ENCODE results near the gene BTBD7.

Gene BTBD7

GRCh38 chr14:93302688-93303581 is 29.9 kb downstream of the BTBD7 start:
- no peak for DNase-seq (ENCODE audit: low spot score)

- DNase-seq (ENCODE audit: low spot score): peak; percentile 1
These were observed 30.9 kb downstream of the BTBD7 start for GRCh38 chr14:93301821-93302447.

DNA sequence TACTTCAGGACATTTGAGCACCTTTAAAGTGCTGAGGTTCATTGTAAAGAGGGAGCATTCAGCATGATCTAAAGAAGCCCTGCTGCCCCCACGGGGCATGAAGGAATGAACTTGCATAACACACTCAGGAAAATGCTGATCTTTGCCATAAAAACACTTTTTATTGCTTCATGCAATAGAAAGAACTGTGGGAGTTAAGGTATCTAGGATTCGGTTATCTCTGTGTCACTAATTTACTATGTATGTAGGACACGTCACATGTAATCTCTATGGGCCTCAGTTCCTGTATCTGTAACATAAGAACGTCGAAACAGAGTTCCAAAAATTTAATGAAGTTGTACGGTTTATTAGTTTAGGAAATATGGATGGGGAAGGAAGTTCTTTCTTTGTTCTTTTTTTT is 33.0 kb downstream of the BTBD7 start:
- DNase-seq (ENCODE audit: low spot score): no peak

DNA sequence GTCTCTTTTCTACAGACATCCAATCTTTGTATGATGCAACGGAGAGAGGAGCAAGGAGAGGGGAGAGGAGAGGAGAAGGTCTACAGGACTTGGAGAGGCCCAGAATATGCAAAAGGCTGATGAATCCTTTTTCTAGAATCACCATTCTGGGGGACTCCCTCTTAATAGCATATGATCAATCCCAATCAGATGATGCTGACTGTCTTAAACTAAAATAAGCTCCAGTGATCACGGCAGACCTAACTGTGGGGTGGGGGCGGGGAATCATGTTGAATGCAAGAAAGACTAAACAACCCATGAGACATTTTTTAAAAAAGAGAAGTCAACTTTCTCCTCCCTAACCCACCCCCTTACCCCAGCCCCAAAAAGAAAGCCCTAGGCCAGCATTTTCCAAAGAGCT is 33.4 kb downstream of the BTBD7 start:
- DNase-seq (ENCODE audit: low spot score): no peak

- no peak for DNase-seq (ENCODE audit: low spot score)
These were observed 37.2 kb downstream of the BTBD7 start for GRCh38 chr14:93295541-93296220.

DNA sequence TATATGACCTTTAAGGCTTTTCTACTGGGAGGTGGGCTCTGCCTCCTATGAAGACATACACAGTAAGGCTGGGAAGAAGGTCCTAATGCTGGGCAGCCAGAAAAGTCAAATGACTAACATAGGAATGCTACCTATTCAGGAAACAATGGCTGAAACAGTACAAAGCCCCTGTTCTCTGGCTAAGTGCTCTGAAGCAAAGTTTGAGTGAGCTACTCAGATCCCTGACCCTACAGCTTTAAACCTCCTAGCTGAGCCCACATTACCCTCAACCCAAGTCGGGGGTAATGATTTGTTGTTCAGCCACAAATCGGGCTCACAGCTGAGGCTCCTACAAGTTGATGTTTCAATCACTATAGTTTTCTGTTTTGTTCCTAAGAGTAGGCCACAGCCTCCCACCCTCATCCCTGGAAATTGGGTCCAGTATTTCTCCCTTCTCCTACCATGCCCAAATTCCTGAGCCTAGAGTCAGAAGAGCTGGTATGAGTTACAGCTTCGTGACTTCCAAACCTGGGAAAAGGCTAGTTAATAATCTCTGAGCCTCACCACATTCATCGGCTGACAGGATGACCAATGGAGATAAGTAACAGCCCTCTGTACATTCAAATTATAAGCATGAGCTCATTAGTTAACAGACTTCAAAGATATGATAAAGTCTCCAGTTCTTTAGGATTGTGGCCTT is 46.5 kb downstream of the BTBD7 start:
- no peak for DNase-seq (ENCODE audit: low spot score)

- no peak for DNase-seq (ENCODE audit: low spot score)
These were observed 47.8 kb downstream of the BTBD7 start for GRCh38 chr14:93285044-93285443.

GRCh38 chr14:93281937-93282336 is 50.9 kb downstream of the BTBD7 start:
- DNase-seq (ENCODE audit: low spot score): no peak

DNA sequence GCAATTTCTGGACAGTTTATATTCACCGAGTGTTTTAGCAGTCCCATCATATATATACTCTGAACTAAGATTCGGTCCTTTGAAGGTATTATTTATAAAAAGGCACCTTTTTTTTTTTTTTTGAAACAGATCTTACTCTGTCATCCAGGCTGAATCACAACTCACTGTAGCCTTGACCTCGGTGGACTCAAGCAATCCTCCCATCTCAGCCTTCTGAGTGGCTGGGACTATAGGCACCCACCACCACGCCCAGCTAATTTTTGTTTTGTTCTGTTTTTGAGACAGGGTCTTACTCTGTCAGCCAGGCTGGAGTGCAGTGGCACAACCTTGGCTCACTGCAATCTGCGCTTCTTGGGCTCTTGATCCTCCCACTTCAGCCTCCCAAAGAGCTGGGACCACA is 52.1 kb downstream of the BTBD7 start:
- DNase-seq (ENCODE audit: low spot score): no peak

- no peak for DNase-seq (ENCODE audit: low spot score)
These were observed 56.7 kb downstream of the BTBD7 start for GRCh38 chr14:93276031-93276716.

- DNase-seq (ENCODE audit: low spot score): no peak
These were observed 58.6 kb downstream of the BTBD7 start for GRCh38 chr14:93274055-93274806.

DNA sequence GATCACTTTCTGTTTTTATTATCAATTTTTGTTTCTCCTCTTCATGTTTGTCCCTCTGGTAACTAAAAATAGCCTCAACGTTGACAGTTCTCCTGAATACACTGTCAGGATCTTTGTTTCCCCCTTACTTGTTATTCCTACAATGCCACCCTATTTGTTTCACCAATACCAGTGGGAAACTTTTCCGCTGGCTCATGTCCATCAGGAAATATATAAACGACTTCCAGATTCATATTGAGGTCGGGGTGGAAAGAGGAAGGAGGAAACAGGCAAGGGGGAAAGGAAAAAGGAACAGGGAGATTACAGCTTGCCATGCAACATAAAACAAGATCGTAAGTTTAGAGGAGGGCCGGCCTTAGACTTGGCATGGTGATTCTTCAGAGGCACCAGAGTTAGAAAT is 61.7 kb downstream of the BTBD7 start:
- DNase-seq (ENCODE audit: low spot score): no peak

GRCh38 chr14:93269341-93270068 is 63.3 kb downstream of the BTBD7 start:
- no peak for DNase-seq (ENCODE audit: low spot score)

DNA sequence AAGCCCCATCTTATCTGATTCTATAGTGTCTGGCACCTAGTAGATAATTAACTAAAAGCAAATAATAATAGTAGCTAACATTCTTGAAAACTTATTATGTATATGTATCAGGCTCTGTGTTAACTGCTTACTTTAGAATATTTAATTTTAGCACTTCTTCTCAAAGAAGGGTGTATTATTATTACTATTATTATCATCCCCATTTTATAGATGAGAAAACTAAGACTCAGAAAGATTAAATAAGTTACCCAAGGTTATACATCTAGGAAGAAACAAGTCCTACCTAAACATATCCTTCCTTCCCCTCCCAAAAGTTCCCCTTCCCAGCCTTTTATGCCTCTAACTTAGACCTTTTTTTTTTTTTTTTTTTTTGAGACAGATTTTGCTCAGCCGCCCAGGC is 64.4 kb downstream of the BTBD7 start:
- DNase-seq (ENCODE audit: low spot score): no peak

DNA sequence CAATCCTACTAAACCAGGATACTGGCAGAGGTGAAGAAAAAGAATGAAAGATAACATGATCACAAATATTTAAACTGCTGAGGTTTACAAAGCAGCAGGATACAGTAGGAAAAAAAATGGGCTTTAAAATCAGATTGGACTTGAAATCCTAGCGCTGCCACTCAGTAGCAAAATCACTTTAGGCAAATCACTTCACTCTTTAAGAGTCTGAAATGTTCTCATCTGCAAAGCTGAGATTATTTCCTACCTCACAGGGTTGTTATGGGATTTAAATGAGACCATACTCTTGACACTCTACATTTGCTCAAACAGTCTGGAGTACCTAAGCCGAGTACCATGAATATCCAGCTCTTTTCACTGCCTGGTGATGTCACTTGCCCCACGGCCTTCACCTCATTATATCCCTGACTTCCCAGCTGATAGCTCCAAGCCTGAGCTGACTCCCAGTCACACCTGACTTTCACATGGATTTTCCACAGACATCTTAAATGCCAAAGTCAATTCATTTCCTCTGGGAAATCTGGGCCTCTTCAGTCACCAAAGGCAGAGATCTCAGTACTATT is 65.6 kb downstream of the BTBD7 start:
- no peak for DNase-seq (ENCODE audit: low spot score)

DNA sequence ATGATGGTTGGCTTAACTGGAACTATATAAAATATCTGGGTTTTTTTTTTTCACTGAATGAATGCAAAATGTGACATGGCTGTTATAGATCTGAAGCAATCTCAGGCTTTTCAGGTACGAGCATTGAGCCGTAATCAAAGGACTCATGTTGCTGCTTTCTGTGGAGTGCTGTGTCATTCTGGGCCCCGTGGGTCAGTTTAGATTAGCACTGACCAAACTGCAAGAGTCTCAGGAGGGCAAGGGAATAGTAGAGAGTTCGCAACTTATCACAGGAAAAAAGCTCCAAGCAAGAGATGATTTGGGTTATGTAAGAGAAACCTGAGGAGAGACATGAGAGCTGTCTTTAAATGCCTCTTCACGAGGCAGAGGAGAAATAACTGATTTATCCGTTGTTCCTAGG is 66.7 kb downstream of the BTBD7 start:
- no peak for DNase-seq (ENCODE audit: low spot score)

DNA sequence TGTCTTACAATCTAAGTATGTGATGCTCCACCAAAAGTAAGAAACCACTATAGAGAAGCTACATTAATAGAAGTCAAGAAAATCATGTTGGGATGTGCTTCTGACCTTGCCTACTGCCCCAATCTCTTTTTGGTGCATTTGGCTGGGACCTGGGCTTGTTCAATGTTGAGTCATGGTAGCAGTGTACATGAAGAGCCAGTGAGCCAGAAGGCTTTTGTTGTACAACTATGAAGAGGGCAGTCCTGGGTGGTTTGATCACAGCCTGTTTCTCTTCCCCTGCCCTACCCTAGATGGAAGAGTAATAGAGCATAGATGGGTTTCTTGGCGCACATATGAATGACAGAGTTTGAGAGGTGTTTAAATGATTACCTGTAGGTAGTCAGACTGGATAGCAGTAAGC is 69.4 kb downstream of the BTBD7 start:
- no peak for DNase-seq (ENCODE audit: low spot score)

DNA sequence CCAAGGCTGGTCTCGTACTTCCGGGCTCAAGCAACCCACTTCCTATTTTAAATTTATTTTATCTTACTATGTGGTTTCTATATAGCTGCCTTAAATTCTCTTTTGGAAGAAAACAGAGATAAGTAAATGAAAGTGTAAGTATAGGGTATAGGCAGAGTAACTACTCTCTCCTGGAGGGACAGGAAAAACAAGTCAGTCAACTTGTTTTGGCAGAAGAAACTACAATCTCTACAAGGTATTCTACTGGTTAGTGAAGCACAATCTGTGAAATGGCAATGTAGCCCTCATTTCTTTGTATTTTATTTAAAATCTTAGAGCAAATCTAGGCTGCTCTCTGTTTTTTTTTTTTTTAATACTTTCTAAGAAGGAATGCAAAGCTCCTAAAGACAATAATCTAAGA is 70.4 kb downstream of the BTBD7 start:
- no peak for DNase-seq (ENCODE audit: low spot score)

DNA sequence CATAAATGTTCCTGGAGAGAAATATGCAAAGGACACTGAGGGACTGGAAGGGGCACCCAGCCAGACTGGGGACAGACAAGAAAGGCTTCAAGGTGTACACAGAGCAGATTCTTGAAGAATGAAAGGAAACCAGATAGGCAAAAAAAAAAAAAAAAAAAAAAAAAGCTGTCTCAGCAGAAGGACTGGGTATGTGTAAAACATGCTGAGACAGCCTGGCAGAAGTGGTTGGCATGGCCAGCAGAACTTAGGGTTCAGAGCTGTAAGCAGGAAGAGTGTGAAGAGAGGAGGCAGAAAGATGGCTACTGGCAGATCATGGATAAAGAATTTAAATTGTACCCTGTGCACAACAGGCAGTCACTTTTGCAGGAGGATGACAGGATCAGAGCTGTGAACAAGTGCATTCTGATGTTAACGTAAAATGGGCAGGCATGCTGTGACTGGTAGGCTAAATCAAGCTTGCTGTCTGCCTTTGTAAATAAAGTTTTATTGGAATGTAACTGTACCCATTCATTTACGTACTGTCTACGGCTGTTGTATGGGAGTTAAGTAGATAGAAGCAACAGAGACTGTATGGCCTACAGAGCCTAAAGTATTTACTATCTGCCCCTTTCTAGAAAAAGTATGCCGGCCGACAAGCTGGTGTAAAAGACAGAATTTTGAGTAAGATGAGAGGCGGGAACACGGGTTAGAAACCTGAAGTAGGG is 83.6 kb downstream of the BTBD7 start:
- no peak for DNase-seq (ENCODE audit: low spot score)
